Mammary epithelial cell (primary cell): ENCODE measurements around the gene GSTT2B.
"Not testable (repeated sequence)": the region's sequence is repeated elsewhere in the genome, so short reads cannot be mapped to it uniquely, and the experiment has no call there.

ENCODE experiments used
- CTCF ChIP-seq, 2 donors: IDR thresholded peaks in 1 of 2; conservative IDR thresholded peaks in 1 of 2; 2 replicates each; pipeline ENCODE4 v1.5.1; 2011 to 2012; ENCODE audit warnings: inconsistent platforms in 2 of 2, low read length in 2 of 2, mild to moderate bottlenecking in 2 of 2, control low read depth in 1 of 2, low read depth in 1 of 2; ENCODE audit not compliant: insufficient read depth in 1 of 2; ENCODE audit errors: extremely low read depth in 1 of 2
- EZH2 ChIP-seq: IDR thresholded peaks from 2 replicates; pipeline ENCODE4 v1.6.1; 2012; ENCODE audit warnings: low read length, inconsistent platforms, borderline replicate concordance

- TF ChIP-seq CTCF (conservative IDR thresholded peaks at IDR 0.05 in 1 of 2, IDR thresholded peaks at IDR 0.05 in 1 of 2; ENCODE audit: extremely low read depth in 1 of 2, insufficient read depth in 1 of 2, low read depth in 1 of 2, low read length in 2 of 2), result peak; percentile 71 to 77
- TF ChIP-seq EZH2, result not testable (repeated sequence)
Measured at GRCh38 chr22:23956301-23956900, 4.6 kb downstream of the GSTT2B start.
